GM12874 (cell line): ENCODE results near the gene TRMT11.

Experiments used
- CTCF ChIP-seq: IDR thresholded peaks from 2 replicates; pipeline ENCODE4 v1.5.1; 2011; ENCODE audit warnings: low read depth, mild to moderate bottlenecking, control low read depth, low read length, moderate library complexity; ENCODE audit not compliant: insufficient read depth

The TRMT11 gene

GRCh38 chr6:126066053-126067048 lies 80.0 kb downstream of the TRMT11 start:
- TF ChIP-seq CTCF = no peak

GRCh38 chr6:126067073-126067472 lies 80.7 kb downstream of the TRMT11 start:
- TF ChIP-seq CTCF = no peak

- no peak for TF ChIP-seq CTCF
Measured at GRCh38 chr6:126069449-126069848, 83.1 kb downstream of the TRMT11 start.

- TF ChIP-seq CTCF = no peak
Measured at GRCh38 chr6:126071000-126071647, 84.8 kb downstream of the TRMT11 start.

- TF ChIP-seq CTCF = no peak
Measured at GRCh38 chr6:126072172-126072571, 85.8 kb downstream of the TRMT11 start.

GRCh38 chr6:126072834-126073233 lies 86.5 kb downstream of the TRMT11 start:
- TF ChIP-seq CTCF = no peak

- no peak for TF ChIP-seq CTCF
Measured at GRCh38 chr6:126075335-126076071, 89.2 kb downstream of the TRMT11 start.
